Fibroblast of gingiva (primary cell): ENCODE results near the gene TMEM17.

Experiments
- DNase-seq: peaks from one replicate; pipeline ENCODE4 v3.0.0-alpha.2; 2011; ENCODE audit warnings: low read depth

Gene TMEM17

DNA sequence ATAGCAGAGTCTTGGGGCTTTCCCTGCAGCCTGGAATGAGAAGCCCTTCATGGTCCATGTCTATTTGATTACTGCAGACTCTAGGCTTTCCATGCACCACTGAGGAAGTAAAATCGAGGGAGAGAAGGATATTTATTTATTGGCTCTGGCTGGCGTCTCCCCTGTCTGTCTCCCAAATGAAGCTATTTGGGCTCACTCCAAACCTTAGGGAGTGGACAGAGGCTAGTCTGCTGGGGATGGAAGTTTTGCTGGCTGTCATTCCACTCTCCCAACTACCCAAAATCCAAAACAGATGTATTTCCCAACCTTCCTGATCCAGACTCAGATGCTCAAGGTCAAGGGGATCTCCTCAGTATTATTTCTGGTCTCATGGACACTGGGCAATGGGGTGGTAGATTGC lies 33.7 kb downstream of the TMEM17 start:
- peak; percentile 74 for DNase-seq

DNA sequence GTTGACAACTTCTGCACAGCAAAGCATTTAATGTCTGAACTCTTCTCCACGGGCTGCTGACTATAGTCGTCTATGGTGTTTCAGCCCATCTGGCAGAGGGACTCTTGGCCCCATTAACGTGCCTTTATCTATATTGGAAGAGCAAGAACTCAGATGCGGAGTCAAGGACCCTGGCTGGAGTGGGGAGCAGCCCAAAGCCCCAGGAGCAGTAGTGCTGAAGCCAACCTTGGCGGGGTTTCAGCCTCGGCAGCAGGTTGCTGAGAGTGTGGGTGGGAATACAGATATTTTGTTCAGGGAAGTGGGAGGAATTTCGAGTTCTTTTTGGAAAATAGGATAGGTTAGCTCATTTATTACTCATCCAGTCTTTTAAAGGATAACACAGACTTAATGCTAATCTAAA lies 34.2 kb downstream of the TMEM17 start:
- DNase-seq, result no peak

DNA sequence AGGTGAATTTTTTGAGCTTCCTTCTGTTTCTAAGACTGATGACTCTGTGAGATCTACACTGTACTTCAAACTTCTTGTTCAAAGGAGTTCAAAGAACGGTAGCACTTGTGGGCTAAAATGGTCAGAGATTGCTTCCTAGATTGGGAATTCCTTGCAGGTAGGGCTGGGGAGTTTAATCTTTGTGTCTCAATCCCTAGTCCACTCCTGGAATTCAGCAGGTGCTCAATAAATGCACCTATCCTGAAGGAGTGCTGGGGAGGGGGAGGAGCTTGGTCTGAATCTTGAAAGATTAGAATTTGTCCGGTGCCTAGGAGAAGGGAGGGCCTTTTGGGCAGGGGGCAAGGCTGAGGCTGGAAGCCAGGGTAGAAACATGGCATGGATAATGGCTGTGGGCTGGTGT lies 34.6 kb downstream of the TMEM17 start:
- no peak for DNase-seq

DNA sequence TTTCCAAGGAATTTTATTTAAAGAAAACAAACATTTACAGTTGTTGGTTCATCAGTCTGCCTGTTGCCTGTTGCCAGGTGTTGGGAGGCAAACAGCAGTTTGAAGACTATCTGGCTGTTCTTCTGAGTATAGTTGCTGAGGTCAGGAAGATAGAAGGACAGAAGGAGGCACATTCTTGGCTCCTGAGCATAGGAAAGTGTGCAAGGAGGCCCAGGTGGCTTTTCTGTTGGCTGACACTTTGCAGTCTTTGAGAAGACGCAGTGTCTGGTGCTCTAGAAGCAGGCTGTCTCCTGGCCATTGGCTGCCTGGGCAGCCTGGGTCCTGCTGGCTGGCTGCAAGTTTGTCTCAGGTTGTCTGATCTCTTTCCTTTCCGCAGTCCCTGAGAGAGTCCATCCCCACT lies 36.4 kb downstream of the TMEM17 start:
- no peak for DNase-seq

DNA sequence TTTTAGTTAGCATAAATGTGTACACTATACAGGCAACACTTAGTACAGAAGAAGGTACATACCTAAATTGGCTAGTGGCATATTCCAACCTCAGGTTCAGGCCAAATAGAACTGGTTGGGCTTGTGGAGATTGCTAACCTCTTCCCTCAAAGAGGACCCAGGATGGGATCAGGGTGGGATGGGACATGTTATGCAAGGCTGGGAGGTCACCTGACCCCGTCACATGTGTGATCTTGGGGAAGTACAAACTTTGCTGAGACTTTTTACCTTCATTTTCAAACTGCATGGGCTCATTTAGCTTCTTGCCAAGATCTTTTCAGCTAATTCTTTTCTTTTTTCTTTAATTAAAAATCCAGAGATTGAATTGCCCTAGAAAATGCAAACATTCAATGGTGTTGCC lies 36.9 kb downstream of the TMEM17 start:
- DNase-seq, result no peak

DNA sequence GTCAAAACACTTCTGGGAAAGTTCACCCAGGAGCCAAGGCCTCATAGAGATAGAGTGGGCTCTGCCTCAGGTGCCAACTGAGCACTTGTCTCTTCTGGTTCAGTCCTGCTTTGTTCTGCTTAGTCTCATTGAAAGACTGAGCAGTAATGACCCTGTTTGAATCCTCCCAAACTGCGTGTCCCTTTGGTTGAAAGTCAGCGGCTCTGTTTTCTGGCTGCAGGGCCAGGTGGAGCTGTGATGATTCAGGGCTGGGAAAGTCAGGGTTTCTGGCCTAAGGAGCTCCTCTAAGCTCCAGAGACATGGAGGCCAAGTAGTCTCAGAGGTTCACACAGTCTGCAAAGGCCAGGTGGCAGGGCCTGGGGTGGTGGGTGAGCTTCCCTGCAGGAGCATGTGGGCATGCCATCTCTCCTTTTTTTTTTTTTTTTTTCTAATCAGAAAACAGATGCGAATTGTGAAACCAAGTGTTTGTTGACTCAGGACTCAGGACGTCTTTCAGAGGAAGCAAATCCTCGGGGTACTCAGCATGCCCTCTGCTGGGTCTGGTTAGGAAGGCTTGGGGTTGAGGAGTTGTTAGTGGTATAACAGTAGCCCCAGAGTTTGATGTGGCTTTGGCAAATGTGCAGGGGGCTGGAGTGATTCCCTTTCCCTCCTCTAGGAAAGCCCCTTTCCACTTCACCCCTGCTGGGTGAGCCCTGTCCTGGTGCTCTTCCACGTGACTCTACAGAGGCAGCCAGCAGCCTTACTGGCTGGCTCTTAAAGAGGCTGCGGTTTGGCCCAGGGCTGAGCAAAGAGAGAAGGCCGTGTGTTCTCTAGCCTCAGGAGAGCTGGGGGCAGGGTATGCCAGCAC lies 38.3 kb downstream of the TMEM17 start:
- peak; percentile 88 for DNase-seq

DNA sequence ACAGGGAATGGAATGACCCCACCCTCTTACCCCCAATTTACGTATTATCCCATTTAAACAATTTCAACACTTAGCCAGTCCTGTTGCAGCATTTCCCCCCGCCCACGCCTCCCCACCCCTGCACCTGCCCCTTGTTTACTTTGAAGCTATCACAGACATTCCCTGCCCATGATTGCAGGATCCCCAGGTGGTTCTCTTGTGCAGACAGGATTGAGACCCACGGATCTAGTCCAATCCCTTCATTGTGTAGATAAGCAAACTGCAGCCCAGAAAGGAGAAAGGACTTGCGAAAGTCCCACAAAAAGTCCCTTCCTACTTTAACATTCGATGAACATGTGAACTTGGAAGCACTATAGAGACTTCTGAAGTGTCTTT lies 38.9 kb downstream of the TMEM17 start:
- DNase-seq, result no peak

DNA sequence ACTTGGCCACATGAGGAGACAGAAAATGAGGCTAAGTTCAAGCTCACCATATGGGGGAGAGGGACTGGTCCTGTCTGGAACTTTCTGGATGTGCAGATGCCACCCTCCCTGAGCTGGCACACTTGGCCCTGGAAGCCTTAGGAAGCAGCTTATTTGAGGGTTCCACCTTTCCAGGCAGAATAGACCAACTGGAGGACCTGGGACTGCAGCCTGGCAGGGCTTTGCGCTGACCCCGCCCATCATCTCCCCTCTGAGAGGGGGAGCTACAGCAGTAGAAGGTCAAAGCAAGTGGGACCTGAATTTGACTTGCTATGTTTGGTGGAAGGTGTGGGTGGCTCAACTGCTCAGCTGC lies 39.5 kb downstream of the TMEM17 start:
- no peak for DNase-seq

DNA sequence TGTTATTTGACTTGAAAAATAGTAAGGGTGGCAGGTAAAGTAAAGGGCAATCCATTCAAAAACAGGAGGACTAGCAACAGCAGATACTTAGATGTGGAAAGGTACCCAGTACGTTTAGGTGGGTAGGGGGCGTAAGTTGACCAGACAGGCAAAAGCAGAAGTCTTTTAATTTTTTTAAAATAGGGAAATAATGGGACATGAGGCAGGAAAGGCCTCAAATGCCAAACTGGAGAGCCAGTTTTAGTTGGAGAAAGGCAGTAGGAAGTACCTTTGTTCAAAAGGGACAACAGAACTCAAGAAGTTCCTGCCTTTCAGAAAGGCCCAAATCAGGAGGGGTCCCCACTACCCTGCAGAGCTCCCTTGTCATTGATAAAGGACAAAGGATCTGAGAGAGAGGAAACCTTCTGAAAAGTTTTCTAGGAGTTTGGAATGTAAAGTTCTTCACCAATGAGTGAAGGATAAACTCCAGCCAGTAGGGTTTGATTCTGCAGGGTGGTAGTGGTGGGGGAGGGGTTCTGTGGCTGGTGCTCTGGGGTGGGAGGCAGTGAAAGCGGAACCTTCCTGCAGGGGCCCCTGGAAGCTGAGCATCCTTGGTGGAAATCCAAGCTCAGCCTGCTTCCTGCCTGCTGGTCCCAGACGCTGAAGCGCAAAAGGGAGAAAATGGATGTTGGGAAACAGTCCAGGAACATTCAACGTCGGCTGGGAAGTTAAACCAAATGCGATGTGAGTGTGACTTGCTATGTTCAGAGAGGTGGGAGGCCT lies 40.1 kb downstream of the TMEM17 start:
- no peak for DNase-seq

DNA sequence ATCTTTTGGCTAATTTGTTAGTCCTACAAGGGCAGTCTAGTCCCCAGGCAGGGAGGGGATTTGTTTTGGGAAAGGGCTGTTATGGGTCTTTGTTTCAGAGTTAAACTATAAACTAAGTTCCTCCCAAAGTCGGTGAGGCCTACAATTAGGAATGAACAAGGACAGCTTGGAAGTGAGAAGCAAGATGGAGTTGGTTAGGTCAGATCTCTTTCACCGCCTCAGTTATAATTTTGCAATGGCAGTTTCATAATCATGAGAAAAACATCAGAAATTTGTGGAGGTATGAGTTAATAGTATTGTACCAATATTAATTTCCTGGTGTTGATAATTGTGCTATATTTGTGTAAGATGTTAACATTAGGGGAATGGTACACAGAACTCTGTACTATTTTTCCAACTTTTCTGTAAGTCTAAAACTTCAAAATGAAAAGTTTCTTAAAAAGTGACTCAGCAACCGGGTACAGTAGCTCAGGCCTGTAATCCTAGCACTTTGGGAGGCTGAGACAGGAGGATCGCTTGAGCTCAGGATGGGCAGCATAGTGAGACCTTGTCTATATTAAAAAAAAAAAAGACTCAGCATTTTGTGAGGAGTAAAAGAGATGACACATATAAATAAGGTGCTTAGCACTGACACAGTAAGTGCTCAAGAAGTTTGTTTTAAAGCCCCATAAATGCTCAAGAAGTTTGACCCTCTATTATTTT lies 40.8 kb downstream of the TMEM17 start:
- DNase-seq, result no peak

DNA sequence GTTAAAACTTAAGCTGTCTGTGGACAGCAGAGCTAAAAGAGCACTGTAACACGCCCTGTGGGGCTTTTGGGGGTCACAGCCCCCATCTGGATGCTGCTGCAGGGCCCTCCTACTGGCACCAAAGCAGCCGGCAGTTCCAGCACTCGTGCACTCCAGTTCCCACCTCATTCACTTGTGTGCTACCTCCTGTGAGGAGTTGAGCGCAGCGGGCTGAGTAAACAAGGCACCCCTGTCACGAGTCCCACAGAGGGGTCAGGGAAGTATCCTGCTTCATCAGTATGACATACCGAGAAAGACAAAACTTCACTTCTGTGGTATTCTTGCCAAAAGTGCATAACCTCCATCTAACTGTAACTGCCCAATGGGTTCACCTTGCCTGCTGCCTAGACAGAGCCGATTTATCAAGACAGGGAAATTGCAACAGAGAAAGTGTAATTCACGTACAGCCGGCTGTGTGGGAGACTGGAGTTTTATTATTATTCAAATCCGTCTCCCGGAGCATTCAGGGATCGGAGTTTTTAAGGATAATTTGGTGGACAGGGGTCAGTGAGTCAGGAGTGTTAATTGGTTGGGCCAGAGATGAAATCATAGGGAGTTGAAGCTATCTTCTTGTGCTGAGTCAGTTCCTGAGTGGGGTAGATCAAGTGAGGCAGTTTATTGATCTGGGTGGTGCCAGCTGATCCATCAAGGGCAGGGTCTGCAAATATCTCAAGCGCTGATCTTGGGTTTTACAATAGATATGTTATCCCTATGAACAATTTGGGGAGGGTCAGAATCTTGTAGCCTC lies 41.6 kb downstream of the TMEM17 start:
- no peak for DNase-seq

DNA sequence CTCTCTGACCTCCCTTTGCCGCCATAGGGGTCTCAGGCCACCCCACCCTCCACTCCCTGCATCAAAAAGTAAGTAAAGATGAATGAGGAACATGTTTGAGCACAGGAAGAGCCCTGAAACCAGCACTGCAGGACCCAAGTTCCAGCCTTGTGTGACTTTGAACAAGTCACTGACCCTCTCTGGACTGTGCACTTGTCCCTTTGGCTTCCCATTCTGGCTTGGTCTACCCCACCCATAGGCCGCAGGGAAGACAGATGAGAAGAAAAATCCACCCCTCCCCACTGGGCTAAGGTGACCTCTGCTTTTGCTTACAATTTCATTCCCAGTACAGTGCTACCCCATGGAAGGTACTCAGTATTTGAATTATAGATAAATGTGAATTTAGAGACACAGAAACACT lies 43.8 kb downstream of the TMEM17 start:
- no peak for DNase-seq

DNA sequence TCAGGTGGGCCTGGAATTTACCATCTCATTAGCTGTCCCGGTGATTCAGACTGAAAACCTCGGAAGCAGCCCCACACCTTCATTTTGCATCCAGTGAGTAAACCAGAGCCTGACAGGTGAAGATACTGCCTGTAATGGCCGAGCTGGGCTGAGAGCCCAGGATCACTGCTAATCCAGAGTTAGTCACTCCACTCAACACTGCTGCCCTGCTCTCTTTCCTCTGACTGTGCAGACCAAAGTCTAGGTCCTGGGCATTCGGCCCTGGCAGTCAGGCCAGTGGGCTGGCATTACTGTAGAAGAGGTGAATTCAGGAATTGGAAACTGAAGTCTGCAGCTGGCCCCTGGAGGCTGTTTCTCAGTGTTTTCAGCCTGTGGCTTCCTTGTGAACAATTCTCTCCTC lies 44.3 kb downstream of the TMEM17 start:
- peak; percentile 42 for DNase-seq

DNA sequence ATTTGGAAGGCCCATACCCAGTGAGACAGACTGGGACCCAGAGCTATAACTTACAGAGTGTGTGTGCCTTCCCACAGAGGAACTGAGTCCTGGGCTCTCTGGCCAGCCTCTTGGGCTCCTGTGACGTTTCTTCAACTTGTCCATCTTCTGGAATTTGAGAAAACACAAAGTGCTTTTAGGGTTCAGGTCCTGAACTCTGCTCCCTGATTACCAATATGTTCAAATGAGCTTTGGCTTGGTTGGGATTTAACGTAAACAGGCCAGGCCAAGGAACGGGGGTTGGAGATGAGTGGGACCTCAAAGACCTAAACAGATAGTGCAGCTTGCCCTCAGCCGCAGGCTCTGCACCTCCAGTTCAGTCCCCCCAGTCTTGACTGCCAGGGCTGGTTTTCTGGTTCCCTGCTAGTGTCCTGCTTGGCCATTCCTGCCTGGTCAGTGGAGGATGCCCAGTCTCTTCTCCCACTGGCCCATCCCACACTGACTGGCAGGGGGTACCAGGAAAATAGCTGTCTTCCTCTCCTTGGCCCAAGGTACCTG lies 44.9 kb downstream of the TMEM17 start:
- DNase-seq, result no peak

DNA sequence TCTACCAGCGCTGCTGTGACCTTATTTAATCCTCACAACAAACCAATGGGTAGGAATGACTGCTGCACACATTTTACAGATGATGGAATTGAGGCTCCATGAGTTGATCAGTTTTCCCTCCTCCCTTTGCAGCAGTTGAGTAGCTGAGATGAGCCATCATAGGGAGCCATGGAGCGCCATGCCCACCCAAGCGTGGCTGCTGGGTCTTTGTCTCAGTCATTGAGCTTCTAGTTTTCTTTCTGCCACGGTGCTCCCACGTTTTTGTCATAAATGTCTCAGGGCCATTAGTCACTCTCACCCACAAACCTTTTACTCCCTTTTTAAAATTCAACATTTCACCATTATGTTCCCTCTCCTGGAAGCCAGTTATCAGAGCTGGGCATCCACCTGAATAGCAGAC lies 45.8 kb downstream of the TMEM17 start:
- DNase-seq, result no peak

DNA sequence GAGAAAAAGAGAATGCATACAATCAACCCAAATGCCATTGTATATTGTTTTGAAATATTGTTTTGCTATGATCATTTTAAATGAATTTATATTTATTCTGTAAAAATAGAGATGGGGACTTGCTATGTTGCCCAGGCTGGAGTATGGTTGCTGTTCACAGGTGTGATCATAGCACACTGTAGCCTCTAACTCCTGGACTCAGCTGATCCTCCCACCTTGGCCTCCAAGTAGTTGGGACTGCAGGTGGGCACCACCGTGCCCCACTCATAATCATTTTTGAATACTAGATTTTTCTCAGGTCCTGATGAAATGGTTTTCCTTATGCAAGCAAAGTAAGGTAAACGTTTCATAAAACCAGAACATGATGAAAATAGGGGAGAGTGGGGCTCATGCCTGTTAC lies 46.3 kb downstream of the TMEM17 start:
- no peak for DNase-seq

DNA sequence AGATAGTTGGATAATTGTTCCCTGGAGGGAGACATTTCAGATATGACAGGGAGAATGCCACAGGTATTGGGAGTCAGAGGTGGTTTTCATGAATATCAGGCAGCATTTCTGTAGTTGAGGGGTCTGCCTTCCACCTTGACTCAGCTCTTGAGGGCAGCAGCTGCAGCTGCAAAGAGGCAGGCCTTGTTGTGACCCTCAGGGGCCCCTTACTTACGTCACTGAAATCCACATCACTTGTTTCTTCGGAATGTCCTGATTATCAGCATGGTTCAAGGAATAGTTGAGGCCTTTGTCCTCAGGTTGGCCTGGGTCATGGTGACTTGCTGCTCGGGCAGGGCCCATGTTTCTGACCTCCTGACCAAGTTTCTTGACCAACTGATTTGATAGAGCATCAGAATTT lies 46.9 kb downstream of the TMEM17 start:
- no peak for DNase-seq

DNA sequence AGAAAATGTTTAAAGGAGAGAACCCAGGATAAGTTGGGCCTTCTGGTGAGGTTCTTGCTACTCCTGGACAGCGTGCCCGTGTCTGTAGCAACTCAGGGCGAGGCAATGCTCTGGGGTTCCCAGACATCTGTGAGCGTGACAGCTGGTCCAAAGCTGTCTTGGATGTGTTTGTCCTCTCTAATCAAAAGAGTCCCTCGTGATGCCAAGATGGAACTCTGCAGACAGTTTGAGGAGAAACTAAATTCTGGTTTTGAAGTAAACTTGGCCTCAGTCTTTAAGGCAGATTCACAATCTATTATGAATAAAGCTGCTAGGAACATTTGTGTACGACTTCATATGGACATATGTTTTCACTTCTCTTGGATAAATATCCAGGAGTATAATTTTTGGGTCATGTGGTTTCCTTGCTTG lies 47.3 kb downstream of the TMEM17 start:
- peak; percentile 53 for DNase-seq

DNA sequence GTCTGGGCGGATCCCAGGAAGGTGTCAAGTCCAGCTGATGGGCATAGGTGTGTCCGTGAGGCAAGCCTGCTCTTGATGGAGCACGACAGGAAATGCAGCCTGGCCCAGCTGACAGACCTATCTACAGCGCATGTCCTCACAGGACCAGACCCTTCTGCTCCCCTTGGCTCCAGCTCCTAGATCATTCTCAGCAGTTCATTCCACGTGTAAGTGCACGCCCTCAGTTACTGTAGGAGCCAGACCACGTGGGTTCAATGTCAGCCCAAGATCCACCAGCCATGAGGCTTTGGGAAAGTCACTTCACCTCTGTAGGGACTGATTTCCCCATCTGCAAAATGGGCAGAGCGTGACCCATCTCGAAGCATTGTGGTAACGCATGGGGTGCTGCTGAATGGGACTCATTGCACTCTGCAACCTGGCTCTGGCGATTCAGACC lies 47.8 kb downstream of the TMEM17 start:
- DNase-seq, result no peak

DNA sequence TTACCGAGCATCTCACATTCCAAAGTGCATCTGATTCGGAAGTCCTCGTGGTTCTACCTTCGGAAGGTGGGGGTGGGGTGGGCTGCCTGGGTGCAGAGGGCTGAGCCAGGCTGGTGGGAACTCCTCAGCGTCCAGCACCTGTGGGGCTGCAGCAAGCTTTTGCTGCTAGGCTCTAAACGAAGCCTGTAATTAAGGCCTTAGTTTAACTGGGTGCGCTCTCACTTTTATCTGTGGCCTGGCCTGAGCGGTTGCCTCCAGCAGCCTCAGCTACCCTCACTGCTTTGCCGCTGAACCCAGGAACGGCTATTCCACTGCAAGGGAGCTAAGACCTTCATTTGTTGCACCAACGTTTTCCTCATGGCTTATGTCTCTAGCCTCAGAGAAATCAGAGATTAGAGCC lies 48.4 kb downstream of the TMEM17 start:
- no peak for DNase-seq

DNA sequence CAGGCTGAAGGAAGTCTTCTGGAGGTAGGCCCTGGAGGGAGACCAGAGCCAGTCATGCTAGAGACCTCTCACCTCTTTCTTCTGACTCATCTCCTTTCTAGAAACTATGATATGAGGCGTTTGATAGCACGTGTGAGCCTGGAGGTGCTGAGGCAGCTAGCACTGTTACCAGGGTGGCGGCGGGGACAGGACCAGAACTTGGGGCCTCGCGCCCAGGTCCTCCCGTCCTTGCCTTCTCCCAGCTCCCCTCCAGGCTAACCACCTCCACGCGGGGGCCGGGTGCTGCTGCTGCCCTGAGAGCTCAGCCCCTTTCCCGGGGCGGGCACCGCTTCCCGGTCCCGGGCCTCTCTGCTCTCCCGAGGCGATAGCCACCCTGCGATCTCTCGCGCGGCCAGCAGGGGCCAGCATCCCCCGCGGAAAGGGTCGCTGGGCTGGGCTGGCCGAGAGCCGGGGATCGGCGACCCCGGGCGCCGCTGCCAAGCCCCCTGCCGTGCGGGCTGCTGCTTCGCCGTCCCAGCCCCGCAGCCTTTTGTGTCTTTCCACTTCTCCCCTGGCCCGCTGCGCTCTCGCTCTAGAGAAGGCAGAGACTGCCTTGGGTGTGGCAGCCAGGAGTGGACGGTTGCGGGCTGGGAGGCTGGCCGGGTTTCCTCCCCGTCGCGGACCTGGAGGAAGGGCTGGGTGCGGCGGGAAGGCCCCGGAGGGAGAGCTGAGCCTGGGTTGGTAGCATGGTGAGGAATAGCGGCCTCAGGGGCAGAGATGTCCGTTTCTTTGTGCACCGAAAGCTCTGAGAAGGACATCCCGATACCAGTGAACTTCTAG lies 49.1 kb downstream of the TMEM17 start:
- DNase-seq, result peak; percentile 62
